Measurements from ENCODE around the gene MXD4.
A peak's percentile ranks its signal among the peaks of the same experiment; 100 is the strongest.
"Not testable (repeated sequence)": the region's sequence is repeated elsewhere in the genome, so short reads cannot be mapped to it uniquely, and the experiment has no call there.

Gene MXD4

DNA sequence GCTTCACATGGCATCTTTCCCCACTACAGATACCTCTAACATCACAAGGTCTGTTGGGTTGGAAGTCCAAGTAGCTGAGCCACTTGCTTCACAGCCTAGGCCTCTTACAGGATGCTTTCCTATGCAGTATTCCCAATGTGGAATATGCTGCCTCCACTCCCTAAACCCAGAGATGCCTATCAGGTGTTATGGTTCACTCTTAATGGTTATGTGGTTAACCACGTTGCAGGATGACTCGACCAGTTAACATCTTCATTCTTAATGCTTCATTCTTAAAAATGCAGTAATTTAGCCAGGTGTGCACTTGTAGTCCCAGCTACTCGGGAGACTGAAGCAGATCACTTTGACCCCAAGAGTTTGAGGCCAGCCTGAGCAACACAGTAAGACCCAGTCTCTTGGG, 44.2 kb downstream of the MXD4 start:
- DNase-seq, result peak; percentile 69

DNA sequence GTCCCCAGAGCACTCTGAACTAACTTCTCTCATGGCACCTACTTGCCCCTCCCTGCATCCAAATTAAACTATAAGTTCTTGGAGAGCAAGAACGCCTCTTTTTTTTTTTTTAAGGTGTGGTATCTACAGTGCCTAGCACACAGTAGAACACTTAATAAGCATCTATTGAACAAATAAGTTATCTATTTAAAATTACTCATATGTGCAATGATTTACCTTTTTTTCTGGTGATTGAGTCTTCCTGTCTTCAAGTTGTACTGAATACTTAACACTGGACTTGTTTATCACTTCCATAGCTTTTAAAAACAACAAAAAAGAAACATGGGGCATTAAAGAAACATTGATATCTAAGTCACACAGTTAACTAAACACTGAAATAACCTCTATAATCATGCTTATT, 49.1 kb downstream of the MXD4 start:
- DNase-seq, result peak; percentile 30

- not testable (repeated sequence) for DNase-seq
Observed at GRCh38 chr4:2202789-2203188, 59.1 kb downstream of the MXD4 start.
